Mucosa of descending colon (tissue), 3 donors: Measurements from ENCODE around the gene RALA. TPM values are rescaled to one million over a fixed set of nuclear protein-coding genes. Genes with fewer than 3 reads are reported as not detected.
A peak's percentile ranks its signal among the peaks of the same experiment; 100 is the strongest.

Experiments used
- ATAC-seq: fragments of 200-7000 bp; cut with Tn5 transposase; one replicate; pipeline ENCODE4 v1.9.1; 2020; ENCODE audit warnings: mild to moderate bottlenecking, moderate library complexity
- DNase-seq, 3 donors: peaks; one replicate each; pipeline ENCODE4 v3.0.0-alpha.2; 2020
- H3K36me3 ChIP-seq: fragments of 200-600 bp; one replicate; pipeline ENCODE4 v1.8.0; 2021; ENCODE audit warnings: low read depth, mild to moderate bottlenecking
- H3K4me1 ChIP-seq: fragments of 200-600 bp; one replicate; pipeline ENCODE4 v1.8.0; 2021; ENCODE audit warnings: low read depth, mild to moderate bottlenecking
- H3K4me3 ChIP-seq: fragments of 200-600 bp; one replicate; pipeline ENCODE4 v1.8.0; 2021; ENCODE audit warnings: mild to moderate bottlenecking
- H3K9me3 ChIP-seq: fragments of 200-600 bp; one replicate; pipeline ENCODE4 v1.8.0; 2021; ENCODE audit warnings: mild to moderate bottlenecking
- intact Hi-C, 2 donors: fragments of 100-400 bp; cut with DNase I in 1 of 2; cut with micrococcal nuclease in 1 of 2; formaldehyde crosslinking; loops; one replicate each; pipeline versions ENCODE4 v1.11.0 to v1.11.1; 2022; cut with DNase I, micrococcal nuclease
- total RNA-seq, 3 donors: library from RNA; stranded (reverse); fragmentation: NEBNext Ultra II Directional in 2 of 3; extraction: Animal tissue kit (Norgen Biotek cat#: 25700) in 2 of 3; gene quantifications; one replicate each; pipeline versions ENCODE4 v1.2.1 to v1.2.4, GENCODE V29; 2021 to 2023
- TF ChIP-seq, protein P1 (sequence below): fragments of 200-600 bp; IDR thresholded peaks from one replicate; pipeline ENCODE4 v1.8.0; 2022; ENCODE audit warnings: antibody characterized with exemption, mild to moderate bottlenecking
- donor health status: DM: no; HTN: no; CAD: no; lungs with moderate emphysema.
- donor health status: DM: no; HTN: no; CAD: no.
- donor health status: DM: no; HTN: yes; CAD: no.

Gene RALA
- total RNA-seq, 3 donors from 2014 or later, result 35.6 to 52.5 (median 50.3) TPM

DNA sequence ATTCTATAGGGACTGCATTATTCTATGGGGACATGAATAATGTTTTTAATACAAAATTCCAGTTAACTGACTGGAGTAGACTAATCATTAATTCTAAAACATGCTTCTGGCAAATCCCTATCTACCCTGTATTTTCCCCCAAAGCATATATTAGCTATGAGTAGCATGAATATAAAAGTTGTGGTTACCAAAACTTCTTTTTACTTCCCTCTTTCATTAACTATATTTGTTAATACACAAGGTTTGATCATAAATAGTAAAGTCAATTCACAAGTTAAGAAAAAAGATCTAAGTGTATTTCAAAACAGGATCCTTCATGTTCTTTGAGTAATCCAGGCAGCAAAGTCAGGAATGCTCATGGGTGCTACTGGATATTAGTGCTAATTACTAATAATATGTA, 2.9 kb upstream of the RALA start:
- intact Hi-C loops, result no loop called here

DNA sequence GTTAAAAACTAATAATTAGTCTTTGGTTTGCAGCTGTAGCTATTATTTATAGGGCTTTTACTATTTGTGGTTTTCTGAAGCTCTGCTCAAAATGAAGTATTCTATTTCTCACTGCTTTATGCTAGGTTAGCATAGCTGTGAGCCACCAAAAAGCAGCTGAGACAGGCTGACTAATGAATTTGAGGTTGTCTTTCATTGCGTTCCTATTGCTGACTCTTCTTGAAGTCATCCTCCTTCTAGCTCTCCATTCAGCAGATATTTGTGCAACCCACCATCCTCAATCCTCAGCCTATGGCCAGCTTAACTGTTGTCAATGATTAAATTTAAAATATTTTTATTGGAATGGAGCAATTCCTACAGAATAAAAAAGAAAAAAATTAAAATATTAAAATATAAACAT, 2.1 kb upstream of the RALA start:
- TF ChIP-seq, protein P1, sequence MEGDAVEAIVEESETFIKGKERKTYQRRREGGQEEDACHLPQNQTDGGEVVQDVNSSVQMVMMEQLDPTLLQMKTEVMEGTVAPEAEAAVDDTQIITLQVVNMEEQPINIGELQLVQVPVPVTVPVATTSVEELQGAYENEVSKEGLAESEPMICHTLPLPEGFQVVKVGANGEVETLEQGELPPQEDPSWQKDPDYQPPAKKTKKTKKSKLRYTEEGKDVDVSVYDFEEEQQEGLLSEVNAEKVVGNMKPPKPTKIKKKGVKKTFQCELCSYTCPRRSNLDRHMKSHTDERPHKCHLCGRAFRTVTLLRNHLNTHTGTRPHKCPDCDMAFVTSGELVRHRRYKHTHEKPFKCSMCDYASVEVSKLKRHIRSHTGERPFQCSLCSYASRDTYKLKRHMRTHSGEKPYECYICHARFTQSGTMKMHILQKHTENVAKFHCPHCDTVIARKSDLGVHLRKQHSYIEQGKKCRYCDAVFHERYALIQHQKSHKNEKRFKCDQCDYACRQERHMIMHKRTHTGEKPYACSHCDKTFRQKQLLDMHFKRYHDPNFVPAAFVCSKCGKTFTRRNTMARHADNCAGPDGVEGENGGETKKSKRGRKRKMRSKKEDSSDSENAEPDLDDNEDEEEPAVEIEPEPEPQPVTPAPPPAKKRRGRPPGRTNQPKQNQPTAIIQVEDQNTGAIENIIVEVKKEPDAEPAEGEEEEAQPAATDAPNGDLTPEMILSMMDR, result no peak
- Histone ChIP-seq H3K9me3 (no peaks in the 10 kb centered on the region), H3K4me1 (peaks cover 11% of the 10 kb centered on the region), H3K4me3 (no peak overlapping the region), H3K36me3 (no peaks in the 10 kb centered on the region)
- ATAC-seq, result no peak
- intact Hi-C loops, result no loop called here
- DNase-seq, result no peak

More for the DNA sequence above, 2.9 kb upstream of the RALA start:
- ATAC-seq, result no peak
- no peaks in the 10 kb centered on the region for H3K36me3 ChIP-seq
- H3K4me1 ChIP-seq, result peaks cover 11% of the 10 kb centered on the region
- TF ChIP-seq, protein P1, result no peak
- no peak overlapping the region for H3K4me3 ChIP-seq
- DNase-seq, result no peak
- H3K9me3 ChIP-seq, result no peaks in the 10 kb centered on the region

DNA sequence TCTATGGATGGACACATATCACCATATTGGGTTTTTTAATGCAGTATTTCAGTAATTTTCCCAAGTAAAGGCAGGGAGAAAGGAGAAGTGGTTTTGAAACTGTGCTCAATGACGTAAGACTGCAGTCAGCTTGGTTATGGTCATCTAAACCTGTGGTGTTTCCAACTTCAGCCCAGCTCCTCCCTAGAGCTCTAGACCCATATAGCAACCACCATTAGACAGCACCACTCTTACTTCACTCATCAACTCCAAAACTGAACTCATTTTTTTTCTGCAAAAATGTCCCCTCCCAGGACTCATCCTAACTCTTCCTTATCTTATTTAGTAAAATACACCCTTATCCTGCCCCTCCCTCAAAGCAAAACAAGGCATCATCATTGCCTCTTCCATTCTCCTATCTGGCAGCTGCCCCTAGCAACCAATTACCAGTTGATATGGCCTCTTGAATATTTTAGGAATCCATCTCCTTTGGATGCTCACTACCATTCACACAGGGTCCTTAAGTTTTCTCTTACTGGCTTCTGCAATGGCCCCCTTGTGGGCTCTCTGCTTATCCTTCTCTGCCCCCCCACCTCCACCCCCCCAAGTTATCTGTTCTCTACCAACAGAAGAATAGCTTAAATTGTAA, 1.5 kb upstream of the RALA start:
- DNase-seq (no peak), ATAC-seq (no peak)
- Histone ChIP-seq H3K9me3 (no peaks in the 10 kb centered on the region), H3K4me1 (peaks cover 11% of the 10 kb centered on the region), H3K4me3 (no peak overlapping the region), H3K36me3 (no peaks in the 10 kb centered on the region)
- TF ChIP-seq, protein P1, result no peak
- intact Hi-C loops, result no loop called here

DNA sequence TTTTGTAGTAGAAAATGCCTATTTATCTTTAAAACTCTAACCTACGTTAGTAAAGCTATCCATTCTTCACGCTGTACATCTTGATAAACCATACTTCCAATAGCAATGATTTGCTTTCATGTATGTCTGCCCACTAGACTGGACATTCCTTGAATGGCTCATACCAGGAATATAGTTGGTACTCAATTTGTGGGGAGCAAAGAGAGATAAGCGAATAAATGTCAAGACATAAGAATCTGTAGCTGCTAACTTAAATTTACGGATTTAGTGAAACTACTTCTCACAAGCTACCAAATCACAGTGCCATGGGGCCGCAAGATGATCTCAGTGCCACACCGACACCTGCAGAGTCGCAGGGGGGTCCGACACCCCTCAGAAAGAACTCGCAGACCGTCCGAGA, 763 bp upstream of the RALA start:
- TF ChIP-seq, protein P1, result no peak
- Histone ChIP-seq H3K36me3 (no peaks in the 10 kb centered on the region), H3K9me3 (no peaks in the 10 kb centered on the region), H3K4me1 (peaks cover 11% of the 10 kb centered on the region), H3K4me3 (peak overlapping the region; percentile 76)
- ATAC-seq, result no peak
- no peak for DNase-seq
- intact Hi-C loops, result no loop called here

DNA sequence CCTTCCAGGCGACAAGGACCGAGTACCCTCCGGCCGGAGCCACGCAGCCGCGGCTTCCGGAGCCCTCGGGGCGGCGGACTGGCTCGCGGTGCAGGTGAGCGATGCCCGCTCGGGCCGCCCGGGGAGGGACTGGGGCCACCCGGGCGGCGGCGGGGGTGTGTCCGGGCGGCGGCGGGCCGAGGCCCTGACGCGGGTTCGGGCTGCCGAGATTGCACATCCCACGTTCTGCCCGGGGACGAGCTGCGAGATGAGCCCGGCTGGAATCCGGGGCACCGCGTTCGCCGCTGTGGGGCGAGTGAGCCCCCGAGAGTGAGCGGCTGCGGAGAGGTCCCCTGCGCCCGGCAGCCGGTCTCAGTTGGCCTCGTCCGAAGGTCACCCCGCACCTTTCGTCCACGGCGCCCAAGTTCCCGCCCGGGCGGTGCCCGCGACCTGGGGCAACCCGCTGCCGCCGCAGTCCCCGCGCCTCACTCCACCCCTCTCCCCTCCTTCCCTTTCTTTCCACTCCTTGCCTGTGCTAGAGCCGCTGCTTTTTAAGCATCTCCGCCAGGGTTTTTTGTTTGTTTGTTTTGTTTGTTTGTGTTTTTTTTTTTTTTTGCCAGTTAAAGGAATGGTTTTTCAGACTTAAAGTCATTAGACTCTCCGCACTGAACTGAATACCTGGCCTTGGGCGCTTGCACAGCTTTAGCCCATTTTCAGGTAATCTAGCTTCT, 515 bp downstream of the RALA start:
- intact Hi-C loops, result no loop called here
- ATAC-seq (peak; percentile 78), DNase-seq (peak; percentile 70 to 84 (median 82))
- TF ChIP-seq, protein P1, result no peak
- peak overlapping the region; percentile 76 for H3K4me3 ChIP-seq
- peaks cover 11% of the 10 kb centered on the region for H3K4me1 ChIP-seq
- no peaks in the 10 kb centered on the region for H3K36me3 ChIP-seq
- H3K9me3 ChIP-seq, result no peaks in the 10 kb centered on the region
